SHP77 (cell line): Measurements from ENCODE around the gene MAGEE2.
"Not testable (repeated sequence)": the region's sequence is repeated elsewhere in the genome, so short reads cannot be mapped to it uniquely, and the experiment has no call there.

Experiments
- DNase-seq, 2 experiments: peaks; one replicate each; lab custom pipeline; 2025; lab: John Stamatoyannopoulos, UW

The MAGEE2 gene

GRCh38 chrX:75784680-75785491 lies at the start of gene MAGEE2:
Gene MAGEE2, minus strand, starts transcription at chrX:75785254. Its CDS starts 203 bp downstream, at chrX:75785051.
- no peak for DNase-seq

GRCh38 chrX:75786290-75786689 lies 1.2 kb upstream of the MAGEE2 start:
- no peak for DNase-seq

- DNase-seq, result no peak
Observed at GRCh38 chrX:75781611-75782010, 3.4 kb downstream of the MAGEE2 start.

- not testable (repeated sequence) for DNase-seq
Observed at GRCh38 chrX:75768063-75768462, 17.0 kb downstream of the MAGEE2 start.

DNA sequence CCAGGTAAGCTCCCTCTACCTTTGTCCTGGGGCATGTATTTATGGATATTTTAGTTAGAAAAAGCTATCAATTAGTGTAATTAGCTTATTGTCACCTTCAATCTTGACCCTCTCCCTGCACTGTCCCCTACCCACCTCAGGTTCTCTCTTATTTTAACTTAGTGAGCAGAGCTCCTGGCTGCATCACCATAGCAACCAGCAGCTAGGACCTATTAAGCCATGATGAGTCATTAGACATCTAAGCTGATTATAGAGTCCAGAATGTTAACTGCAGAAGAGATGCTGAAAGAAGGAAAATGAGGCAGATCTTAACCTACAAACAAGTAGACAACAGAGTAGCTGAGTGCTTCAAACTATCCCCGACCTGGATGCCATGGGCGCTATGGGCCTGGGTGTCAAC lies 36.6 kb downstream of the MAGEE2 start:
- no peak for DNase-seq

DNA sequence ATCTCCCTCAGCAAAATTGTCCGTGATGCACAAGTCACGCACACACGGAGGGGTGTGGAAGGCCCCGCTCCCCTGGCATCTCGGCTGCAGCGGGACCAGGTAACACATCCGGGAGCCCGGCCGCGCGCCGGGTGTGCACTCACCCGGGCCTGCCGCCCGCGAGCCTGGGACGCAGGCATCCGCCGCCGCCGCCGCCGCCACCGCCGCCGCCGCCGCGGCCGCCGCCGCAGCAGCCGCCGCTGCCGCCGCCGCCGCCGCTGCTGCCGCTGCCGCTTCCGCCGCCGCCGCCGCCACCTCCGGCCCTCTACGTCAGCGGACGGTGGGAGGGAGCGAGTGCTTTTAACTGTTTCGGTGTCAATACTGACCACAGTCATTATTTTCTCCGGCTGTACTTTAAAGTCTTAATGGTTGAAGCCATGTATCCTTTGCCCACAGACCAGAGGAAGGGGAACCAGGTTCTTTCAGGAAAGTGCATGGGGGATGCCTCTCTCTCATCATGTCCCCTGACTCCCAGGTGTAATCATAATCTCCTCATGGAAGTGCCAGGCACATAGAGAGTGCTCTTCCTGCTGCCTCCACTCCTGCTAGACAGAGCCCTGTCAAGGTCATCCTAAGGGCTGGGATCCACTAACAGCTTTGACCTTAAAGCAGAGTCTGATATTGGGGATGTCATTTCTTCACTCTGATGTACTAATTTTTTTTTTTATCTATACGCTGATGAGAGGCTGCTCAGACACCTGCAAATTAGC lies 38.0 kb downstream of the MAGEE2 start:
- DNase-seq, result peak in 1 of 2 experiments; percentile 11
